ENCODE data around the gene DEFB129.
"Not testable (repeated sequence)": the region's sequence is repeated elsewhere in the genome, so short reads cannot be mapped to it uniquely, and the experiment has no call there.

The DEFB129 gene, protein sequence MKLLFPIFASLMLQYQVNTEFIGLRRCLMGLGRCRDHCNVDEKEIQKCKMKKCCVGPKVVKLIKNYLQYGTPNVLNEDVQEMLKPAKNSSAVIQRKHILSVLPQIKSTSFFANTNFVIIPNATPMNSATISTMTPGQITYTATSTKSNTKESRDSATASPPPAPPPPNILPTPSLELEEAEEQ

DNA sequence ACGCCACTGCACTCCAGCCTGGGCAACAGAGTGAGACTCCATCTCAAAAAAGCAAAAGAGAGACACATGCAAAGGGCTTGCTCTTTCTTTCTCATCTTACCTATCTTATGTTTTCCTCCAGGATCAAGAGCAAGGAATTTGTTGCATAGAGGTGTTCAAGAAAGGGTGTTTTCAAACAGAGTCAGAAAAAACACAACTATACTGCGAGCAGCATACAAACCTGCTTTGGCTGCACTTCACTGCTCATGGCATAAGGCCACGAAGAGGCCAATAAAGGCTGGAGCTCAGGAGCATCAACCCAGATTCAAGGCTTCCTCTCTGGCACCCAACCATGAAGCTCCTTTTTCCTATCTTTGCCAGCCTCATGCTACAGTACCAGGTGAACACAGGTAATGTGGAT, at the start of gene DEFB129:
DEFB129 (plus strand) TSS at position 301 of the 400 bp plus-strand sequence; CDS start at position 332, 31 bp downstream.
- DNase-seq (ENCODE audit: low read depth in 3 of 3, low spot score in 1 of 3): no peak

DNA sequence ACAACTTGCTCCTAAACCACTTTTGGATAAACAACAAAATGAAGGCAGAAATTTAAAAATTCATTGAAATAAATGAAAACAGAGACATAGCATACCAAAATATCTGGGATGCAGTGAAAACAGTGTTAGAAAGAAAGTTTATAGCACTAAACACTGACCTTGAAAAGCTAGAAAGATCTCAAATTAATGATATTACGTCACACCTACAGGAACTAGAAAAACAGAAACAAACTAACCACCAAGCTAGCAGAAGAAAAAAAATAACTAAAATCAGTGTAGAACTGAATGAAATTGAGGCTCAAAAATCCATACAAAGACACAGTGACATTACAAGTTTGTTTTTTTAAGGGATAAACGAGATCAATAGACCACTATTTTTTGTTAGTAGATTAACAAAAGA, 42.8 kb upstream of the DEFB129 start:
- no peak for DNase-seq (ENCODE audit: low read depth in 3 of 3, low spot score in 1 of 3)

DNA sequence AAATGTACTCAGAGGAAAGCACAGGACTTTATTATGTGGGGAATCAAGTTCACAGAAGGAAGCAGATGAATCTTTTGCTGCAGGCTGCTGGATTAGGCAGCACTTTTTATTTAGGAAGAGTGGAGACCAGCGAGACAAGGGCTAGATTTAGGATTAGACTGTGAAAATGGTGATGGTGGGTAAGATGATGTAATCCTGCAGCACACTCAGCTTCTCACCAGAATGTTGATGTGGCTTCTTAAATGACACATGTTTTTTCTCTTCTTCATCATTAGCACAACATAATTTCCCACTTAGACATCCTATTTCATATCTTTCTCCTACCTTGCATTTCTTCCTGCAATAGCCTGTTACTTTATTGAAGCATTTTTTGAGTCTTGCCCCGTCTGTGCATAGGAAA, 39.3 kb upstream of the DEFB129 start:
- DNase-seq (ENCODE audit: low read depth in 3 of 3, low spot score in 1 of 3): no peak

DNA sequence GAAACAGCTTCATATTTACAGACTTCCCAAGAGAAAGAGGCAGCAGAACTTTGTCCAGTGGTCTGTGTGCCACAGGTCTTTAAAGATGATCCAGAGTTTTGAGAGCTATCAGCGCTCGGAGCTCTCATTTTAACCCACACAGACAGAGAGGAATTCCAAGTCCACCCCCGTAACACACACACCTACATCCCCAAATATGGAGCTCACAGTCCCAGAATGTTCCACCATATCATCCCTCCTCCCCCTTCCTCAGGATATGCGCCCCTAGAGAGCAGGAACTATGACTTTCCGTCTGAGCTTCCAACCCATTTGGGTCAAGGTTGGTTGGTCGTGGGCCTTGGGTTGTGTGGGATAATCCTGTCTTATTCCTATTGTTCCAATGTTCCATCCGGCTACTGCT, 37.4 kb upstream of the DEFB129 start, which contains the start of gene DEFB128:
DEFB128 (minus strand) TSS at position 101 of the 400 bp plus-strand sequence; CDS start at position 13, 88 bp downstream.
- DNase-seq (ENCODE audit: low read depth in 3 of 3, low spot score in 1 of 3): no peak

DNA sequence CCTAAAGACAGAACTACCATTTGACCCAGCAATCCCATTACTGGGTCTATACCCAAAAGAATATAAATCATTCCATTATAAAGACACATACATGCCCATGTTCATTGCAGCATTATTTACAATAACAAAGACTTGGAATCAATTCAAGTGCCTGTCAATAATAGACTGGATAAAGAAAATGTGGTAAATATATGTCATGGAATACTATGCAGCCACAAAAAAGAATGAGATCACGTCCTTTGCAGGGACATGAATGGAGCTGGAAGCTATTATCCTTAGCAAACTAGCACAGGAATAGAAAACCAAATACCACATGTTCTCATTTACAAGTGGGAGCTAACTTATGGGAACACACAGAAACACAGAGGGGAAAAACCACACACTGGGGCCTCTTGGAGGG, 28.8 kb upstream of the DEFB129 start:
- DNase-seq (ENCODE audit: low read depth in 3 of 3, low spot score in 1 of 3): no peak

DNA sequence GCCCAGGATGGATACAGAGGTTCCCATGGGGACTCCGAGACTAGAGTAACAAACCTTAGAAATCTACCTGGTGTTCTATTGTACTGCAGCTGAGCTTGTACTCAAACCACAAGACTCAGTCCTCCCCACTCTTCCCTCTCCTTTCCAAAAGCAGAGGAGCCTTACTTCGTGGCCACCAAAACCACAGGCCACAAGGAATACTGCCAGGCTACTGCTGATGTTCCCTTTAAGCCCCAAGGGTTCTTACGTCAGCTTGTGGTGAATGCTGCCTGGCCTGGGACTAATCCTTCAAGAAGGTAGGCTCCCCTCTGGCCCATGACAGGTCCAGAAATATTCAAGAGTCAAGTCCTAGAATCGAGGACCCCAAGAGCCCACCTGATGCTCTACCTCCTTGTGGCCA, 27.1 kb upstream of the DEFB129 start:
- DNase-seq (ENCODE audit: low read depth in 3 of 3, low spot score in 1 of 3): no peak

DNA sequence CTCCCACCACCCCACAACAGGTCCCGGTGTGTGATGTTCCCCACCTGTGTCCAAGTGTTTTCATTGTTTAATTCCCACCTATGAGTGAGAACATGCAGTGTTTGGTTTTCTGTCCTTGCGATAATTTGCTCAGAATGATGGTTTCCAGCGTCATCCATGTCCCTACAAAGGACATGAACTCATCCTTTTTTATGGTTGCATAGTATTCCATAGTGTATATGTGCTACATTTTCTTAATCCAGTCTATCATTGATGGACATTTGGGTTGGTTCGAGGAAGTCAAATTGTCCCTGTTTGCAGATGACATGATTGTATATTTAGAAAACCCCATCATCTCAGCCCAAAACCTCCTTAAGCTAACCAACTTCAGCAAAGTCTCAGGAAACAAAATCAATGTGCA, 23.4 kb upstream of the DEFB129 start:
- DNase-seq (ENCODE audit: low read depth in 3 of 3, low spot score in 1 of 3): not testable (repeated sequence)

DNA sequence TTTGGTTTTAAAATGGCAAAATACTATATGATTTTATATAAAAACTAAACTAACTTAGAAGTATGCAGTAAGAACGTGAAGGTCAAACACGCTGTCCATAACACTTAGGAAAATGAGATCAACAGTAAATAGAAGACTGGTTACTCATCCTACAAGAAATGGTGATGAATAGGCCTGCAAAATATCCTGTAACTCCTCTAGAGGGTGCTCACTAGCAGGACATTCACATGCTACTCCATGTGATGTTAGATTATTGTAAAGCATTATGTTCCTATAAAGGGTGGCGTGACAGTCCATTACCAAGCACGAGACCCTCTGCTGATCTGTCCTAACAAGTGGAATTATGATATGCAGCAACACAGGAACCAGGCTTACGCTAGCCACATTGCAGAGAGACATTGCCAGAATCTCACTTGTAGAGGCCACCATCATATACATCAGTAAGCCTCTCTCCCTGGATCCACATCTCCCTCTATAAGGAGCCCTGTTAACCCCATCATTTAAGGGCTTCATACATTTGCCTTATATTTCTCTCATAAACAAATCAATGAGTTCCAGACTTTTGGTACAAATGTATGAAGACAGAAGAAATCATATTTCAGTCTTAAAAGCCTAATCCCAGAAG, 18.0 kb upstream of the DEFB129 start:
- no peak for DNase-seq (ENCODE audit: low read depth in 3 of 3, low spot score in 1 of 3)

DNA sequence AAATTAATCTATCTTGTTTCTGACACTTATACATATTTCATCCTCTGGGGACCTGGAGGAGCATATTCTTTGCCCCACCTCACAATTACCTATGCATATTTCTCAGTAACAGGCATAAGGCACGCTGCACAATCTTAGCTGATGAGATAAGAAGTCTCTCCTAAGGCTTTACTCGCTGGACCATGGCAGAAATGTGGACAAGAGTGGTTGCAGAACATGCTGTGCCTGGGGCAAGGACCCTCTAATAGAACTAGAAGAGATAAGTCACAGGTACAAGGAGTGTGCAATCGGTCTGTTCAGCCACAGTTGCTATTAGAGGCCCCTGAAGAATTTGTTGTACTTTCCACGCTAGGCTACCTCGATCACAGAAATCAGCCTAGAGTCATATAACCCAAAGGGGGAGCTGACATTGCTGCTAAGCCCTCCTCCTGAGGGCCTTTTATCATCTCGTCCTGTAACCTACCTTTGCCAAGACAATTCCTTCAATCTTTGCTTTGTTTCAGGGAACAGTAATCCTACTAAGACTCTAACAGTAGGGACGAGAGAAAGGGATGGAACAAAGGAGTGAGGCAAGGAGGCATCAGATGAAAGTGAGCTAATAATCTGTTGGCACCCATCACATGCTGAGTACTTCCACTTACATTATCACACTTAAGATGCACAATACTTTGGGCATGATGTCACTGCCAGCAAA, 16.1 kb upstream of the DEFB129 start:
- DNase-seq (ENCODE audit: low read depth in 3 of 3, low spot score in 1 of 3): no peak

DNA sequence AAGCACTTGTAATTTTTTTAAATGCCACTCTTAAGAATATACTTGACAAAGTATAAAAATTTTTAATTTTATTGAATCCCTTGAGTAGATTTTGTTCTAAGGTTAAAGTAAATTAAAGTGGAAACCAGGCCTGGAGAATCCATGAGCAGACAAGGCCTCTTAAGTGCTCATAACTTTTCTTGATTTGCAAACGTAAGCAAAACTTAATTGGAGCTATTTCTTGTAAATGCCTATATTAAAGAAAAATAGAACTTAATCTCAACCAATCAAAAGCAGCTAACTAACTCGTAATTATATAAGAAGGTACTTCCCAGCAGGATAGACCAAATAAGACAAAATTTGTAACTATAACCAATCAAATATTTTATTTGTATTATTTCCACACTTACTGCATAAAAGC, 12.7 kb upstream of the DEFB129 start:
- DNase-seq (ENCODE audit: low read depth in 3 of 3, low spot score in 1 of 3): no peak

DNA sequence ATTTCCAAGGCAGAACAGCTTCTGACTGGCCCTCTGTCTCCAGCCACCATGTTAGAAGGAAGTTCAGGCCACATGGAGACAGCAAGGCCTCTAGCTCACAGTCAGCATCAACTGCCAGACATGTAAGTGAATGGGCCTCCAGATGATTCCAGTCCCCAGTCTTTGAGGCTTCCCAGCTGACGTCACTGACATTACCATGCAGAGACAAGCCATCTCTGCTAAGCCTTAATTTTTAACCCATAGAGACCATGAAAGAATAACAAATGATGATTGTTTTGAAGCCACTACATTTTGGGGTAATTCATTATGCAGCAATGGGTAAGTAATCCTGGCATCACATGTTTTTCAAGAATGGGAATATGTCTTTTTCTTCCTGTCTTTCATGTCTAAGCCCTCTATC, 11.3 kb upstream of the DEFB129 start:
- DNase-seq (ENCODE audit: low read depth in 3 of 3, low spot score in 1 of 3): no peak

DNA sequence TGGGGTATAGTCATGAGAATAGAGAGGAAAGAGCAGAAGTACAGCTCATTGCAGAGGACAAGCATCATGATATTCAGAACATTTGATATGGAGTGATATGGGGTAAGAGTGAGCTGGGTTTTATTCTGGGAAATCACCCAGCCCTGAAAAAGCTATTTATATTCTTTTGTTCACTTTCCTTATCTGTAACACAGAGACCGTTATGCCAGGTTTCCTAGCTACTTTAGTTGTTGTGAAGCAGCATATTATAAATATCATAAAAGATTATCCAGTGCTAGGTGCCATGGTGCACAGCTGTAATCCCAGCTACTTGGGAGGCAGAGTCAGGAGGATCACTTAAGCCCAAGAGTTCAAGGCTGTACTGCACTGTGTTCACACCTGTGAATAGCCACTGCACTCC, 9.8 kb upstream of the DEFB129 start:
- no peak for DNase-seq (ENCODE audit: low read depth in 3 of 3, low spot score in 1 of 3)

DNA sequence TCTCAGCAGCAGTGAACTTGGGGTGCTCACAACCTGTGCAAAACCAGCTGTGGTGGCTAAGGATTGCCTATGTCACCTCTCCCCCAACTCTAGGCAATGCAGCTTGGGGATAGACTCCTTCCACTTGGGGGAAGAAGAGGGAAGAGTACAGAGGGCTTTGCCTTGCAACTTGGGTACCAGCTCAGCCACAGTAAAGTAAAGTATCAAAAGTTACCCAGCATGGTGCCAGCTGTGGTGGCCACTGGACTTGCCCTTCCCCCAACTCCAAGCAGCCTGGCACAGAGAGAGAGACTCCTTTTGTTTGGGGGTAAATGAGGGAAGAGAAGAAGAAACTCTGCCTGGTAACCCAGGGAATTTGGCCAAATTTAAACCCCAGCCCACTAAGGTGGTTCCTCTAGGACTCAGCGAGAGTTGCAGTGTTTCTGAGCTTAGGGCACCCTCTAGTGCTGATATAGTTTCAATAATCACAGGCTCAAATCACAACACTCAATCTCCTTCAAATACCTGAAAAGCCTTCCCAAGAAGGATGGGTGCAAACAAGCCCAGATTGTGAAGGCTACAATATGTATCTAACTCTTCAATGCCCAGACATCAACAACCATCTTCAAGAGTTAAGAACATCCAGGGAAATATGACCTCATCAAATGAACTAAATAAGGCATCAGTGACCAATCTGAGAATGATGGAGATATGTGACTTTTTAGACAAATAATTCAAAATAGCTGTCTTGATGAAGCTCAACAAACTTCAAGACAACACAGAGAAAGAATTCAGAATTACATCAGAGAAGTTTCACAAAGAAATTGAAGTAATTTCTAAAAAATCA, 7.6 kb upstream of the DEFB129 start:
- no peak for DNase-seq (ENCODE audit: low read depth in 3 of 3, low spot score in 1 of 3)

DNA sequence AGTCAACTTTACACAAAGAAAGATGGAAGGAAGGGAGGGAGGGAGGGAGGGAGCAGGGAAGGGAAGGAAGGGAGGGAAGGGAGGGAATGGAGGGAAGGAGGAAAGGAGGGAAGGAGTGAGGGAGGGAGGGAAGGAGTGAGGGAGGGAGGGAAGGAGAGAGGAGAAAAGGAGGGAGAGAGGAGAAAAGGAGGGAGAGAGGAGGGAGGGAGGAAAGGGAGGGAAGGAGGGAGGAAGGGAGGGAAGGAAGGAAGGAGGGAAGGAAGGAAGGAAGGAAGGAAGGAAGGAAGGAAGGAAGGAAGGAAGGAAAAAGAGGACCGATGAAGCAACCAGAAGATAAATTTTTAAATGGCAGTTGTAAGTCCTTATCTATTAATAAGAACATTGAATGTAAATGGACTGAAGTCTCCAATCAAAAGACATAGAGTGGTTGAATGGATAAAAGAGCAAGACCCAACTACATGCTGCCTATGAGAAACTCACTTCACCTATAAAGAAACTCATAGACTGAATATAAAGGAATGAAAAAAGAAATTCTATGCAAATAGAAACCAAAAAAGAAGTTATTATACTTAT, 5.7 kb upstream of the DEFB129 start:
- DNase-seq (ENCODE audit: low read depth in 3 of 3, low spot score in 1 of 3): no peak

DNA sequence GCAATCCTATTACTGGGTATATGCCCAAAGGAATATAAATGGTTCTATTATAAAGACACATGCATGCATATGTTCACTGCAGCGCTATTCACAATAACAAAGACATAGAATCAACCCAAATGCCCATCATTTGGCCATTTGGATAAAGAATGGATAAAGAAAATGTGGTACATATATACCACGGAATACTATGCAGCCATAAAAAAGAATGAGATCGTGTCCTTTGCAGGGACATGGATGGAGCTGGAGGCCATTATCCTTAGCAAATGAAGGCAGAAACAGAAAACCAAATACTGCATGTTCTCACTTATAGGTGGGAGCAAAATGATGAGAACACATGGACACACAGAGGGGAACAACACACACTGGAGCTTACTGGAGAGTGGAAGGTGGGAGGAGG, 1.2 kb upstream of the DEFB129 start:
- DNase-seq (ENCODE audit: low read depth in 3 of 3, low spot score in 1 of 3): not testable (repeated sequence)

DNA sequence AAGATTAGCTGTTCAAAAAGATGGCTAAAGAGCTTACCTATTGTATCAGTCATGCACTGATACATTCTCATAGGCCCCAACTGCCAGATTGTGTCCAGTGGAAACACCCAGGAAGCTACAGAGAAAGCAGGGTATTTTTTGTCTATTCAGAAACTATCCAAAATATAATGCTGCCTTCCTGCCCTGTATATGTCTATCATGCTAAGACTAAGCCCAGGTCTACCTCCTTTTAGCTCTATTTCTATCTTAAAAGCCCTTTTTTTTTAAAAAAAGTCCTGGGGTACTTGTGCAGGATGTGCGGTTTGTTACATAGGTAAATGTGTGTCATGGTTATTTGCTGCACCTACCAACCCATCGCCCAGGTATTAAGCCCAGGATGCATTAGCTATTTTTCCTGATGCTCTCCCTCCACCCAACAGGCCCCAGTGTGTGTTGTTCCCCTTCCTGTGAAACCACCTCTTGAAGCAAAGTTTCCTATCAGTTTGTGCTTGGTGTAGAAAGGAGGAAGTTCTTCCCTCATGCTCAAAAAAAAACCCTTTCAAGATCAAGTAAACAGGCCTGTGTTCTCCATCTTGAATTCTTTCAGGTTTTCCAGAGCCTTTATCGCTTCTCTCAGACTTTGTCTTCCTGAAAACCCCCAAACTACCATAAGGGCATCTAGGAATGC, 514 bp downstream of the DEFB129 start:
- DNase-seq (ENCODE audit: low read depth in 3 of 3, low spot score in 1 of 3): no peak

DNA sequence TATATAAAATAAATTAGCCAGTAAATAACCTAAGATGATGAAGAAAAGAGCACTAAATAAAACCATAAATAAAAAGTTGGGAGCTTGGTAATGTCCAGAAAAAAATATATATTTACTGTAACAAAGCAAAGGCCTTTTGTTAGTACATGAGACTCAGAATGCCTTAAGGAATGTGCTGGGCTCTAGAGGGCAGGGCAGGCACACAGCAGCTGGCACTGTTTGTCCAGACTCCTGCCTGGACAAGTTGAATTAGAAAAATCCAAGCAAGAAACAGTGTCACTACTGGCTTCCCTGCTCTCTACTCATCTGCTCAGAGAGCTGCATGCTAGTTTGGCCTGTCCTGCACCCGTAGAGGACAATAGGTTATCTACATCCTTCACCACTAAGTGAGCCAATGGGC, 8.8 kb downstream of the DEFB129 start:
- no peak for DNase-seq (ENCODE audit: low read depth in 3 of 3, low spot score in 1 of 3)

DNA sequence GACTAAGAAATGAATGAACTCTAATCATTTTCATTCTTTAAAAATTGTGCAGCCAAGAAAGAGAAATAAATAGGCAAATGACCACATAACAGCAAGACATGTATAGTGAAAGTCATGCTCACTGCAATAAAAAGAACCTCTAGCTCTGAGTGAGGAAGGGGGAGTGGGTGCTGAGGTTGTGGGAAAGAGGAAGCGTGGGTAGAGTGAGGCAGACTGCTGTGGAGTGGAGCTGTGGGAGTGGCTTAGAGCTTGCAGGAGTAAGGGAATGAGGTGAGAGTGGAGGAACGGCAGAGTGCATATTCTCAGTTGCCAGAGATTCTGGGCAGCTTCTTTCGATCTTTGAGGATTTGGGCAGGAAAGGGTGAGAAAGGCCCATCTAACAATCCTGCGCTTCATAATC, 10.4 kb downstream of the DEFB129 start:
- DNase-seq (ENCODE audit: low read depth in 3 of 3, low spot score in 1 of 3): no peak

DNA sequence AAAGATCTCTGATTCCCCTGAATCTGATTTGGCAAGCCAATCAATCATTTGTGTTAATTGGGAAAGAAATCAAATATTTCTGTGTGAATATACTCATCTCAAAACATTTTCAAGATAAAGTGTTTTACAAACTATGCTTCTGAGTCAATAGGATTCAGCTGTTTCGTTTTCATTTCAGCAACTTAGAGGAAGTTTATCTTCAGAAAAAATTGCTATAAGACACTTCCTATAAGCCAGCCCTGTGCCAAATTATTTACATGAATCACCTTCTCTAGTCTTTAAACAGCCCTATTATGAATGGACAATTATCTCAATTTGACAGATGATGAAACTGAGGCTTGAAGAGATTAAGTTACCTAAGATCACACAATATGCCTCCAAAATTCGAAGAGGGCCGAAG, 10.9 kb downstream of the DEFB129 start:
- no peak for DNase-seq (ENCODE audit: low read depth in 3 of 3, low spot score in 1 of 3)

DNA sequence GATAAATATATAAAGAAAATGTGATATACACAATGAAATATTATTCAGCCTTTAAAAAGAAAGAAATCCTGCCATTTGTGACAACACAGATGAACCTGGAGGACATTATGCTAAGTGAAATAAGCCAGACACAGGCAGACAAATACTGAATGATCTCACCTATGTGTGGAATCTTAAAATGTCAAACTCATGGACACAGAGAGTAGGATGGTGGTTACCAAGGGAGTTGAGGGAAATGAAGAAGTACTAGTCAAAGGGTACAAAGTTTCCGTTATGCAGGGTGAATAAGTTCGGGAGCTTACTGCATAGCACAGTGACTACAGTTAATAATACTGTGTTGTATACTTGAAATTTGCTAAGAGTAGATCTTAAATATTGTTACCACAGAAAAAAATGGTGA, 15.8 kb downstream of the DEFB129 start:
- no peak for DNase-seq (ENCODE audit: low read depth in 3 of 3, low spot score in 1 of 3)

DNA sequence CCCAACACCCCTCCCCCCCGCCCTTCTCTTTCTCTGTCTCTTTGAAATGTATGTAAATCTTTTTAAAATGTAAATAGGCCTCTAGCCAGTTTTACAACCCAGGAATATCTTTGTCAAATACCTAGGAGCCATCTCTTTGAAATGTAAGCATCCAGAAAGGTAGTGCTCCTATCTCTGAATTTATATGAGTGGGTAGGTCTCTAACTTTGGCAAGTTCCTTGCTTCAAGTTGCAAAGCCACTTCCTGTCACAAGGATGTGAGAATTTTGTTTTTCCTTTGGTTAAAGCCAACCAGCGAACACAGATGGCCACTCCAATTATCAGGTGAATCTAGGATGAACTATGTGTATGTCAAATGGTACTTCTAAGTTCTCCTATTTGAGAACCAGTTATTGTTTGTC, 24.3 kb downstream of the DEFB129 start:
- DNase-seq (ENCODE audit: low read depth in 3 of 3, low spot score in 1 of 3): no peak

Data from stimulated activated CD4-positive, alpha-beta T cell treated with anti-CD3 and anti-CD28 coated beads, TNF-alpha, amount 100 ng/mL, for 1 hour (primary cell).